SKM-1 (cell line): ENCODE measurements around the gene FBXO31.
"Not testable (repeated sequence)": the region's sequence is repeated elsewhere in the genome, so short reads cannot be mapped to it uniquely, and the experiment has no call there.

Source experiments
- DNase-seq: peaks from one replicate; lab custom pipeline; 2025; ENCODE audit not compliant: unreplicated experiment; lab: John Stamatoyannopoulos, UW

Gene FBXO31

DNA sequence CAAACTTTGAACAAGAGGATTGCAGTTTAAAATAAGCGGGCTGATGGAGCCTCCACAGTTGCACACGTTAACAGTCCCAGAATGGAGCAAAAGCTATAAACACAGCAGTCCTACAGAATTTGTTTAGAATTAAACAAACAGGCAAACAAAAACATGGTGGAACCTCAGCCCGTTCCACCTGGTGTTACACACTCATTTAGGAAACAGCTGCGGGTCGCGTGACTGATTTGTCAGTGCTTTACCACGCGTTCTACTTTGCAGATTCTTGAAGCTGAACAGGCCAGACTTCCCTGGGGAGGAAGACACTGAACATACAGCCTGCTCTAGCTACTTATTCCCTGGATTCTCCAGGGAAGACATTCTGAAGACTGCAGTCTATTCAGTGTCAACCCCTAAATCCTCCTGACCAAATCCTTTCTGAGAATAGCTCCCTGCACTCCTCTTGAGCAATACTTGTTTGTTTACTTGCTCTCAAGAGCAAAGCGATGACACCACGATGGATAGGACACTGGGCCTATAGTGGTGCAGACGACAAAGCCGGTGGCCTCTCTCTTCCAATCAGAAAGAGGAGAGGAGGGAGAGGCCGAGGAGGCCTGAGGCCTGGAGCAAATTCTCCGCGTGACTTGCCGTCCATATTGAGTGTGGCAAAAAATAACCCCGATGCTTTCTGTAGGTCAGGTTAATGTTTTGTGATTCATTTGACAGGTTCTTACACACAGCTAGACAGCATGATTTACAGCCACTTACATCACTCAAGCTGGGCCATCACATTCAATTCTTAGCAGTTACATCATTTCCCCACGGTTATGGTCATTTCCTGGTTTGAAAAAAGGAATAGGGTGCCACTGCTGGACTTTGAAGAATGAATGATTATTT, 4.6 kb upstream of the FBXO31 start:
- peak; percentile 92 for DNase-seq

DNA sequence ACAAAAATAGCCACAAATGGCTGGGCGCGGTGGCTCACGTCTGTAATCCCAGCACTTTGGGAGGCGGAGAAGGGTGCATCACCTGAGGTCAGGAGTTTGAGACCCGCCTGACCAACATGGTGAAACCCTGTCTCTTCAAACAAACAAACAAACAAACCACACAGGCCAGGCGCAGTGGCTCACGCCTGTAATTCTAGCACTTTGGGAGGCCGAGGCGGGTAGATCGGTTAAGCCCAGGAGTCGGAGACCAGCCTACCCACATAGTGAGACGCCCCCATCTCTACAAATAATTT, 1.2 kb upstream of the FBXO31 start:
- DNase-seq: not testable (repeated sequence)

DNA sequence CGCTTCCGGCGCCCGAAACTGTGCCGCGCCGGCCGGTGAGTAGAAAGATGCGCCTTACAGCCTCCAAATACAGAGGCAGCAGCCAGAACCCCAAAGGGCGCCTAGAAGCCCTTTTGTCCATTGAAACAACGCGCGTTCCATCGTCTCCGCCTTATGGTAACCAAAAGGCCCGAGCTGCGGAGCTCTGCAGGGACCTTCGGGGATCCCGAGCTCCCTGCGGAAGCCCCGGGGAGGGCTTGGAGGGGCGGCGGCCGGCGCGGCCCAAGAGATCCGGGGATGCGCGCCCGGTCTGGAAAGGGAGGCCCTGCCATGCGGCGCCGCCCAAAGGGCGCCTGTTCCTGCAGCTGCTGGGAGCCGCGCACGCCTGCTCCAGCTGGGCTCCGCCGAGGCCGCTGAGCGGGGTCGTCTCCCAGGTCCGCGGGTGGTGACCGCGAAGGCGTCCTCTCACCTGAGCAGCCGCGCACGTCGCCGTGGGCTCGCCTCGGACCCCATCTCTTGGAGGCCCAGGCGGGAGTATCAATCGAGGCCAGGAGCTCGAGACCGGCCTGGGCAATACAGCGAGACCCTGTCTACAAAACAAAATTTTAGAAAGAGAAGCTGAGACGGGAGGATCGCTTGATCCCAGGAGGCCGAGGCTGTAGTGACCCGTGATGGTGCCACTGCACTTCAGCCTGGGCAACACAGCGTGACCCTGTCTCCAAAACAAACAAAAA, 742 bp upstream of the FBXO31 start:
- no peak for DNase-seq

DNA sequence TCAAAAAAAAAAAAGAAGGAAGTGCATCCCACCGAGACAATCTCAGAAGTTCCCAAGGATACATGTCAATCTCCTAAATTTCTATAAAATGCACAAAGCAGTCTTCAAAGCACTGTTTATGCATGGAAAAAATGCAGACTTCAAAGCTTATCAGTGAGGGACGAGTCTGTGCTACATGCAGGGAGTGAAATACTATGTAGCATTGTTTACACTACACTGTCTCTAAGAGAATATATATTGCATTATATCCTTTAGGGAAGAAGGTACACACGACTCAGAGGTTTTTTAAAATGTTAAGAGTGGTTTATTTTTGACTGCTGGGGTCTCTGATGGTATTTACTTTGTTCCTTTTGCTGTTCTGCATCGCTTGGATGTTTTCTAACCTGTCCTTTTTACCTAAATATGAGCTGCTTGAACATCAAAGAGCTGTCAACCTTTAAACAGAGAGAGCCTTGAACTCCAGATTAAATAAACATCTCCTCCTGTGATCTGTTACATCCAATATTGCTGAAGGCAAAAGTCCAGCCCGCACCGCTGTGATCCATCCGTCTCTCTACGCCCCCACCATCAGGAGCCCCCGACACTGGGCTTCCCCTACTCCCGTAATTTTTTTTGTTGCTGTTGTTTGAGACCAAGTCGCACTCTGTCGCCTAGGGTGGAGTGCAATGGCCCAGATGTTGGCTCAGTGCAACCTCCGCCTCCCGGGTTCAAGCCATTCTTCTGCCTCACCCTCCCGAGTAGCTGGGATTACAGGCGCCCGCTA, 1.4 kb downstream of the FBXO31 start:
- DNase-seq: no peak

DNA sequence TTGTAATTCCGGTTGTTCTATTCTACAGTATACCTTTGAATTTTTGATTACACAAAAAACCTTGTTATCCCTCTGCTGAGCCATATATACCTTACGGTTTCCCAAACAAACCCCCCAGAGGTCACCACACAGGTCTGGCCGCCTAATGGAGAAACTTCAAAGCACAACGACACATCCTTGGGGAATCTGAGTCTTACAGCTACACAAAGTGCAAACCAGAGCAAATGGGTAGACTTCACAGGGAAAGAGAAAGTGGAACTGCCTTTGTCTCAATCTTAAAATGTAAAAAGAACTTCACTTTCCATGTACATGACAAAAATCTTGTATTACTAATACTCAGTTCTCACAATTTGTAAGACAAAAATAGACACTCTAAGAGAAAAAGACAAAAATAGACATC, 2.7 kb downstream of the FBXO31 start:
- DNase-seq: no peak

DNA sequence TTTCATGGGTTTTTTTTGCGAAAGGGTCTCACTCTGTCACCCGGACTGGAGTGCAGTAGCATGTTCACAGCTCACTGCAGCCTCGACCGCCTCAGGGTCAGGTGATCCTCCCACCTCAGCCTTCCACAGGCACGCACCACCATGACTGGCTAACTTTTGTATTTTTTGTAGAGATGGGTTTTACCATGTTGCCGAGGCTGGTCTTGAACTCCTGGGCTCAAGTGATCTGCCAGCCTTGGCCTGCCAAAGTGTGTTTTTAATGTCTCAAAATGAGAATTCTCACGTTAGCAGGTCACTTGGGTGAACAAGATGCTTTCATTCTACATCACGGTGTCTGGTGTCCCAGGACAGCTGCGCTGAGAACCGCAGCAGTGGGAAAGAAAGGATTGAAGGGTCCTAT, 3.2 kb downstream of the FBXO31 start:
- DNase-seq: no peak

DNA sequence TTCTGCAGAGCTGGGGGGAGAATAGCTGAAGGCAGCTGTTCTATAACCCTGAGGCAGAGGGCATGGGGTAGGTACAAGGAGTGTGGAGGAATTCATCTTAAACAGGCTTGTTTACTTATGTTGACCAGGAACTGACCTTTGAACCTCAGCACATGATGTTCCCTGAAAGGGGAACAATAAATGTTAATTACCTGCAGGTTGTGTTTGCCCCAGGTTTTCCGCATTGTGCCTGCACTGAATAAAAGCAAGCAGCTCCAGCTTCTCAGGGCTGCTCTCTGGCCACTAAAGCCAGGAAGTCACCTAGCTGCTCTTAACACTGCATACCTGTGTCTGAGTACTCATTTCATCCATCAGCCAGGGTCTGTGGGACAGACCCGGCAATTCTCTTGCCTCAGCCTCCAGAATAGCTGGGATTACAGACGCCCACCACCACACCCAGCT, 4.2 kb downstream of the FBXO31 start:
- not testable (repeated sequence) for DNase-seq

DNA sequence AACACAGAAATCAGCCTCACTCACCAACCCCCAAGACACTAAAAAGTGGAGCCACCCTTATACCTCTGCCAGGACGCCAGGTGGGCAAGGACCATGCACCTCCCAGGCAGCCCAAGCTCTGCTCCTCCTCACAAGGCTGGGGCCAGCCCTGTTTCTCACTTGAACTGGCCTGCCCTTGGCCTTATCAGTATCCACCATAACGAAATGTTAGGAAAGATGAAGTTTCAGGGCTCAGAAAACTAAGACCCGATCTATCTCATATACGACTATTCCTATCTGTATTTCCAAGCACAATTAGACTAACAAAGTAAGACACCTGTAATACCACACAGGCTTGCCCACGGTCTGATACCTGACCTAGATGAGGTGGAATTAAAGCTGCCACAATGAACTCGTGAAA, 6.9 kb downstream of the FBXO31 start:
- no peak for DNase-seq

DNA sequence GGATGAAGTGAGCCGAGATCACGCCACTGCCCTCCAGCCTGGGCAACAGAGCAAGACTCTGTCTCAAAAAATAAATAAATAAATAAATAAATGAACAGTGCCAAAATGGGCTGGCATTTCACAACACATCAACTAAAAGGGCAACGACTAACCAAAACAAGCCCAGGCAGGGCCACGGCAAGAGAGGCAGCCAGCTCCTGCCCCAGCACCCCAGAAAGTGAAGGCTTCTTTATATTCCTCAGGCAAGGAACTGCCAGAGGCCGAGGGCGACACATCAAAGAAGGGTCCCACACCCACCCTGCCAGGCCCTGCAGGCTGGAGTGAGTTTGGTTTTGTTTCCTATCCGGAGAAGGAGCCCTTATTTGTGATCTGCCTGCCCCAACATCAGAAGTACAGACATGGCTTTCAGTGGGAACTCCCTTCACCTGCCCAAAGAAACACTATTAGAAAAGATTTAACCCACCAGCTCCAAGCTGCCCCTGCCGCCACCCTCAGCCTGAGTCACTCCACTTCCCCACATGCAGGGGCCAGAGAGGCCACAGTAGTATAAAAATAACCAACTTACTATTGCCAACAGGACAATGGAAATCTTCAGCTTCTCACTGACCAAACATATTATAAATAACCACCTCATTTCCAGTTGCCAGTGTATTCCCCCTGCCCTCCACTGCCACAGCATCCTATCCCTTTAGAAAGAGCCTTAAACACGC, 8.0 kb downstream of the FBXO31 start:
- no peak for DNase-seq

DNA sequence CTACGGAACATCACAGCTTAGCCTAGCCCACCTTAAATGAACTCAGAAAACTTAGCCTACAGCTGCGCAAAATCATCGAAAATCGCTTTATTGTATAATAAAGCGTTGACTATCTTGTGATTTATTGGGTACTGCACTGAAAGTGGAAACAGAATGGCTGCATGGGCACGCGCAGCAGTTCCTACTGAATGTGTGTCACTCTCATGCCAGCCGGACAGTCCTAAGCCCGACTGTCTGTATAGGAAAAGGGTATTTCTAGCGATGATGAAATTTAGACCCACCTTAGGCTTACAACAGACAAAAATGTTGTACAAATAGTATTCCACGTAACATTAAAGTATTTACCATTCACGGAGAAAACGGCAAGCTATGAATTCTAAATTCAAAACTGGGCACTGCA, 9.3 kb downstream of the FBXO31 start:
- no peak for DNase-seq

DNA sequence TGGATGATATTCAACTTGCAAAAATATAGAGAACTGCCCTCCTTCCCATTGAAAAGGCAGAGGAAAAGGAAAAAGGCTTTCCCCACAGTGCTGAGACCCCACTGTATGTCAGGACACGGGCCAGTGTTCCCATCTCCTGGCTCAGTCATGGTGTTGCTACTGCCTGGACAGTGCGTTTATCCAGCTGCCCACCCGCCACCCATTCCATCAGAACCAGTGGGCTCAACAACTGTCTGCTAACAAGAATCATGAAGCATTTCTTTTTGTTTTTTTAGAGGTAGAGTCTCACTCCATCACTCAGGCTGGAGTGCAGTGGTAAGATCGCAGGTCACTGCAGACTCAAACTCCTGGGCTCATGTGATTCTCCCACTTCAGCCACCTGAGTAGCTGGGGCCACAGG, 11.3 kb downstream of the FBXO31 start:
- no peak for DNase-seq

DNA sequence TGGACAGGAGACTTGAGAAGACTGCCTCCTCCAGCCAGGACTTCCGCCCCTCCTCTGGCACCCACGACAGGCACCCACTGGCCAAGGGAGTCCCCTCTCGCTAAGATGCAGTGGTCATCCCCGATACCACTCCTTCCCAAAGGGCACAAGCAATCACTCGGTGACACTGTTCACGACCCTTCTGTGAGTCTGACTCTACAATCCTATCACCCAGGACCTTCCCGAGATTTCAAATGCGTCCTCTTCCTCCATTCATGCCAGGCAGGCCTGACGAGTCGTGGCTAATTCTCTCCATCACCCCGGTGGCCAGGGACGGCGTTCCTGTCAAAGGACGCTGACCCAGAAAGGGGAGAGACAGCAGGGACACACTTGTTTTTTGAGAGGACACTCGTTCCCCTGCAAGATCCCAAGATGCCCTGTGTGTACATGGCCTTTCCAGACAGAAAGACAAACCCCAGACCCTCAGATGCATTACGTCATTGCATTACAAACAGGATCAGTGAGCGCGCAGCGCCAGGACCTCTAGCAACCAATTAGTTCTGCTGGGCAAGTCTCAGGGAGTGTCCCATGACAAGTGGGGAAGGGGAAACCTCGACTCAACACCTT, 12.2 kb downstream of the FBXO31 start:
- DNase-seq: no peak

DNA sequence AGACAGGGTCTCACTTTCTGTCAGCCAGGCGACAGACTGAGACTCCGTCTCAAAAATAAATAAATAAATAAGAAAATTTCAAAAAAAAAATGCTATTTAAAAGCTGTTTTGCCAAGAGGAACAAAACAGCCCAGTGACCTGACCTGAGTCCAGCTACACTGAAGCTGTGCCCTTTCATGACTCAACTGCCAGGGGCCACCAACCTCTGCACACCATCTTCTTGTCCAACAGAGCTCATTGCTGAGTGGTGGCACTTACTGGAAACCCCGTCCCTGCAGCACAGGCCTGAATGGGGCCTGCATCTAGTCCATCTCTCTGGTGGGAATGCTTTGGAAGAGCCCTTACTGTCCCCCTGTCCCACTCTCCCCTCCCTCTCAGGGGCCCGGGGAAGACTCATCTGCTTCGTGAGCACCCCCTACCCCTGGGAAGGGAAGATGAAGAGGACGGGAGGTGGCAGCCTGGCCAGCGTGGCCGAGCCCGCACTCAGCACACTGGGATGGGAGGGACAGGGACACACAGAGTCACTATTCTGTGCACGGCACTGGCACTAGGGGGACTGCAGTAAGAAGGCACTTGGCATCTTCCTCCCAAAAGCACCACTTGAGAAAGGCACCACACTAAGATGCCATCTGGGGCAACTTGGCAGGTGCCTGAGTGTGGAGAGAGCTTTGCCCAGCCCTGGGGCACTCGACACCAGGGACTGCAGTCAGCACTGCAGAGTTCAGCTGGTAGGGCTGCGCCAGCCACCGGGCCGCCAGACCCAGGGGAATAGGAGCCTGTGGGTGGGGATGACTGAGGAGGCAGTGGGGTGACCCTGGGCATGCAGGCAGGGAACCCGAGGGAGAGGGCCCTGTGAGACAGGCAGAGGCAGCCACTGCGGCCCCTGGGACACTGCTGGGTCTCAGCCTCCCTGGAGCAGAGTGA, 13.5 kb downstream of the FBXO31 start:
- DNase-seq: no peak

DNA sequence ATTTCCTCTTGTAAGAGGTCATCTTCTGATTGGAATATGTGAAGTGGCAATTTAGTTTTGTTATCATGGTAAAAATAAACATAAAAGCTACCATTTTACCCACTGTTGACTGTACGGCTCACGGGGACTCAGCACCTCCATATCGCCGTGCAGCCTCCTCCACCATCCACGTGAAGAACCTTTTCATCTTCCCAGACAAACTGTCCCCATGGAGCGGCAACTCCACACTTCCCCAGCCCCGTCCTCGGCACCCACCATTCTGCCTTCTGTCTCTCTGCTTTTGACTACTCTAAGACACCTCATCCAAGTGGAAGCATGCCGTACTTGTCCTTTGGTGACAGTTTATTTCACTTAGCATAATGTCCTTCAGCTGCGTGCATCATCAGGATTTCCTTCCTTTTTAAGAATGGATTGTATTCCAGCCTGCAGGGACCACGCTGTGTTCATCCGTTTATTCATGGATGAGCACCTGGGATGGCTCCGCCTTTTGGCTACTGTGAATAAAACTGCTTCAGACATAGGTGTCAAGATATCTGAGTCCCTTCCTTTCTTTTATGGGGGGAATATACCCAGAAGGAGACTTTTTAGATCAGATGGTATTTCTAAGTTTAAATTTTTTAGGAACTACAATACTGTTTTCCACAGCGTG, 14.3 kb downstream of the FBXO31 start:
- no peak for DNase-seq

DNA sequence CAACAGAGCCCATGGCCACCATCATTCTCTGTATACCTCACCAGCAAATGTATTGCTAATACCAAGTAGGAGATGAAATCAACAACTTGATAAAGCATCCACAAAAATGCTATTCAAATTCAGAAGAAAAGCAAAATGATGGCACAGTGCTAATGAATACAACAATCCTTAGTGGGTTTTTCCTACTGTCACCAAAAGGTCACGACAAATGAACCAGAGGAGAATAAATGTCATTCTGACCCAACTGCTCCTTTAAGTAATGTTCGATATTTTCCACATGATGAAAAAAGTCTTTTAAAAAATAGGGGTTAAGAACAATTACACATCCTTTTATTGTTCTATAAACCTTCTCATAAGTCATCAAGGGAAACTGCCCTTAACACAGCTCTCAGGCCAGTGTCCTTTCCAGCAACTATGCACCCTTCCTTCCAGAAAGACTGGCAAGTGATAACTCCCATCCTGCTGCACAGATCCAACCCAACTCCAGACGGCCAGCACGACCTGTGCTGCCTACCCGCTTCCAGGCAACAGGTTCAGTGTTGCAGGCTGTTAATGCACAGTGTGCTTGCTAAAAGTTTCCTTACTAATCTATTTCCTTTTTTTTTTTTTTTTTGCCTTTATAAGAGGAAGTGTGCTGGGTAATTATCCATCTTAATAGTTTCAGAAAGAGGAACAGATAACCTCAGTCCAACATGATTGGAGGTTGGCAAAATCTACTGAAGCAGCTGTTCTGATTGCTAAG, 15.4 kb downstream of the FBXO31 start:
- peak; percentile 43 for DNase-seq

DNA sequence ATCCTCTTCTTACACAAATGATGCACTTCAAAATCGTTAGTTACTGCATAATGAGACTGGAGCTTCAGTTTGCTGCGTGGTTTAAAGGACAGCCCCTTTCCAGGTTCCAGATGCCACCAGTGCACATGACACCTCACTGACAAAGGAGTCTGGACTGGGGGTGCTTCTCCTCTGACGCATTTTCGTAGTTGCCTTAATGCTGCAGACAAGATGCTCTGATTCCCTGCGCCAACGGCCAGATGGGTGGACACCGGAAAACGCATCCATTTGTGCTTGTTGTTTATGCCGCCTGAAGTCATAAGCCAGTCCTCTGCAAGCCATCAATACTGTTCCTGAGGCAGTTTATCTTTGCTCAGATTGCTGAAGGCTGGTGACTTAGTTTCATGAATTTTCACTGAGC, 16.0 kb downstream of the FBXO31 start:
- no peak for DNase-seq

DNA sequence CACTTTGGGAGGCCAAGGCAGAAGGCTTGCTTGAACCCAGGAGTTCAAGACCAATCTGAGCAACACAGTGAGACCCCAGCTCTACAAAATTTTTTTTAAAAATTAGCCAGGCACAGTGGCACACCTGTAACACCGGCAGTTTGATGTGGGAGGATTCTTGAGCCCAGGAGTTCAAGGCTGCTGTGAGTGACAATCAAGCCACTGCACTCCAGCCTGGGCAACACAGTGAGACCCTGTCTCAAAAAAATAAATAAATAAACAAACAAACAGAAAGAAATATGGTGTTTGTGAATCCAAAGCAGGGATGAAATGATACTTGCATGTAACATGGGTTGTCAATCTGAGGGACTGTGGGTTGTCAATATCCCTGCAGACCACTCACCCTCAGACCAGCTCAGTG, 16.6 kb downstream of the FBXO31 start:
- no peak for DNase-seq

DNA sequence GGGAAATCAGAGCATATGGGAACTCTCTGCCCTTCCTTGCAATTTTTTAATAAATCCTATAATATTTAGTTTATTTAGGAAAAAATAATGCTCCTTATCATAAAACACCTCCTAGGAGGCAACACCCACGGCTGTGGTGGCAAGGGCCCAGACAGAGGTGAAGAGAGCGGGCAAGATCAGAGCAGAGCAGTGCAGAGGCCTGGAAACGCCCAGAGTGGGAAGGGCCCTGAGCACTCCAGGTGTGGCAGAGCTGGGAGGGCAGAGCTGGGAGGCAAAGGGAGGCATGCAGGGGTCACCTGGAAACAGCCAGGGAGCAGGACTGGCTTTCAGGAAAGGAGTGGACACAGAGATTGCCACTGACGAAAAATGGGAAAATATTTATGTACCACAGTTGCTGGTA, 17.3 kb downstream of the FBXO31 start:
- DNase-seq: no peak
